Retinal pigment epithelial cell (primary cell): ENCODE results near the gene UCN2.

Experiments used
- DNase-seq: peaks from one replicate; pipeline ENCODE4 v3.0.0-alpha.2; 2010; ENCODE audit warnings: low read depth
- H3K4me3 ChIP-seq: 2 replicates; pipeline ENCODE4 v1.5.1; 2011; ENCODE audit warnings: mild to moderate bottlenecking, low read length, control low read depth, moderate library complexity
- CTCF ChIP-seq: conservative IDR thresholded peaks from 2 replicates; pipeline ENCODE4 v1.5.1; 2011; ENCODE audit warnings: low read depth, low read length, control low read depth, inconsistent platforms

The UCN2 gene

GRCh38 chr3:48562367-48563095 lies 1.1 kb downstream of the UCN2 start:
- no peak for TF ChIP-seq CTCF
- DNase-seq: no peak
- no peak overlapping the region for H3K4me3 ChIP-seq

GRCh38 chr3:48561045-48561736 lies 2.4 kb downstream of the UCN2 start:
- peak overlapping the region; percentile 20 for H3K4me3 ChIP-seq
- peak; percentile 43 for TF ChIP-seq CTCF
- no peak for DNase-seq

GRCh38 chr3:48560648-48561018 lies 2.9 kb downstream of the UCN2 start:
- TF ChIP-seq CTCF: no peak
- DNase-seq: no peak
- H3K4me3 ChIP-seq: peak overlapping the region; percentile 20

- DNase-seq: no peak
- H3K4me3 ChIP-seq: no peak overlapping the region
- TF ChIP-seq CTCF: no peak
Observed at GRCh38 chr3:48558493-48559134, 5.0 kb downstream of the UCN2 start.

- no peak for TF ChIP-seq CTCF
- peak within 1 kb of the TSS; percentile 80 for H3K4me3 ChIP-seq
- peak; percentile 97 for DNase-seq
Observed at GRCh38 chr3:48556796-48557626, 6.6 kb downstream of the UCN2 start, which contains the start of gene PFKFB4. PFKFB4 (minus strand) TSS chr3:48556803; CDS start chr3:48556777, 26 bp downstream.

- peak overlapping the region; percentile 80 for H3K4me3 ChIP-seq
- TF ChIP-seq CTCF: no peak
- DNase-seq: no peak
Observed at GRCh38 chr3:48555949-48556795, 7.4 kb downstream of the UCN2 start.
